ENCODE data around the gene MAPKAP1. TPM values are rescaled to one million over a fixed set of nuclear protein-coding genes. Genes with fewer than 3 reads are reported as not detected.

The MAPKAP1 gene
- total and polyA plus RNA-seq, 9 of the 15 experiments (the other 6 are each of a cell fraction or from before 2014, with no cell fraction given) = 2.6 to 82.1 (median 61.1) TPM

- Histone ChIP-seq H3K9me3 (replicated peaks; ENCODE audit: control insufficient read depth, insufficient read depth, low read depth, low read length) (no peaks in the 10 kb centered on the region), H3K27me3 (ENCODE audit: control insufficient read depth in 2 of 2, insufficient read depth in 2 of 2, low read length in 2 of 2) (no peaks in the 10 kb centered on the region), H2AFZ (ENCODE audit: low read depth, low read length) (no peak overlapping the region), H3K9ac (ENCODE audit: insufficient read depth in 1 of 2, low read depth in 2 of 2, low read length in 2 of 2) (no peak overlapping the region), H3K4me1 (replicated peaks in 1 of 2; ENCODE audit: control insufficient read depth in 2 of 2, insufficient read depth in 2 of 2, low read length in 2 of 2) (peaks cover 0 to 3% of the 10 kb centered on the region in 2 experiments; a peak in 1 of 5 replicates), H3K27ac (ENCODE audit: extremely low read depth, low read depth, low read length) (no peak overlapping the region), H3K79me2 (ENCODE audit: control insufficient read depth, insufficient read depth, low read length) (no peaks in the 10 kb centered on the region), H3K9me1 (ENCODE audit: control insufficient read depth, insufficient read depth, low read length) (no peaks in the 10 kb centered on the region), H3K4me3 (no peak overlapping the region), H3K4me2 (ENCODE audit: insufficient read depth, low read length) (no peak overlapping the region), H3K36me3 (ENCODE audit: control insufficient read depth, insufficient read depth, low read length) (peaks cover 8% of the 10 kb centered on the region; the same call in 2 of the 3 replicates), H4K20me1 (replicated peaks; ENCODE audit: control insufficient read depth, insufficient read depth, low read length) (no peaks in the 10 kb centered on the region)
- ATAC-seq (no peak), FAIRE-seq (no peak), DNase-seq (ENCODE audit: extremely low read depth in 1 of 4, low spot score in 3 of 4) (no peak)
- WGBS (ENCODE audit: insufficient coverage, low coverage, missing lambda C conversion rate) = 83% methylated on average over 18 of the region's 18 CpGs
- TF ChIP-seq IFI16 (CRISPR knock-in tag; IDR thresholded peaks at IDR 0.05) (no peak), FOXM1 (IDR thresholded peaks at IDR 0.05; ENCODE audit: low read depth) (no peak), FOXM1 (CRISPR knock-in tag; IDR thresholded peaks at IDR 0.05; ENCODE audit: low read depth) (no peak), ZBTB8A (IDR thresholded peaks at IDR 0.05; ENCODE audit: partially characterized antibody) (no peak), CC2D1A (IDR thresholded peaks at IDR 0.05) (no peak), CEBPG (CRISPR knock-in tag; IDR thresholded peaks at IDR 0.05) (no peak), CEBPG (tag; conservative IDR thresholded peaks at IDR 0.05 in 1 of 2, IDR thresholded peaks at IDR 0.05 in 1 of 2) (no peak), CEBPB (tag; IDR thresholded peaks at IDR 0.05) (no peak), ZNF184 (CRISPR knock-in tag; IDR thresholded peaks at IDR 0.05) (no peak), TGIF2 (CRISPR knock-in tag; IDR thresholded peaks at IDR 0.05) (no peak), ZNF766 (CRISPR knock-in tag; conservative IDR thresholded peaks at IDR 0.05) (no peak), ZC3H11A (IDR thresholded peaks at IDR 0.05; ENCODE audit: low read depth, low read length) (no peak), SP1 (CRISPR knock-in tag; IDR thresholded peaks at IDR 0.05) (no peak), ADNP (tag; IDR thresholded peaks at IDR 0.05) (no peak), ESRRB (CRISPR knock-in tag; IDR thresholded peaks at IDR 0.05; ENCODE audit: borderline replicate concordance) (no peak), RBM15 (IDR thresholded peaks at IDR 0.05; ENCODE audit: insufficient read depth, low read length) (no peak), SMC3 (conservative IDR thresholded peaks at IDR 0.05; ENCODE audit: insufficient read depth, low read depth, low read length) (no peak), FIP1L1 (IDR thresholded peaks at IDR 0.05; ENCODE audit: low read depth, low read length, poor library complexity, severe bottlenecking) (no peak), ZNF133 (CRISPR knock-in tag; IDR thresholded peaks at IDR 0.05) (no peak), HEY1 (CRISPR knock-in tag; IDR thresholded peaks at IDR 0.05; ENCODE audit: borderline replicate concordance) (no peak)
- ChIA-PET CTCF (ENCODE audit: low intra/inter-chr PET ratio) (no interaction called here), POLR2A (interaction anchor here (1.4 to 1.7 kb wide), 2 partner anchors 9 to 10 kb away, joined by 5 to 9 read pairs; no protein-coding TSS in a partner anchor)
- intact Hi-C loops (cut with micrococcal nuclease) = no loop called here
- in situ Hi-C loops (cut with MboI) = no loop called here
- BruUV-seq (replicated peaks) = no TSS peak
These were observed 259.7 kb downstream of the MAPKAP1 start for GRCh38 chr9:125447202-125447802.

Data from K562 (cell line).